Measurements from ENCODE around the gene VEZT.

- TF ChIP-seq EZH2 (IDR thresholded peaks at IDR 0.05; ENCODE audit: low read length, missing control alignments): no peak
- TF ChIP-seq, protein P1, sequence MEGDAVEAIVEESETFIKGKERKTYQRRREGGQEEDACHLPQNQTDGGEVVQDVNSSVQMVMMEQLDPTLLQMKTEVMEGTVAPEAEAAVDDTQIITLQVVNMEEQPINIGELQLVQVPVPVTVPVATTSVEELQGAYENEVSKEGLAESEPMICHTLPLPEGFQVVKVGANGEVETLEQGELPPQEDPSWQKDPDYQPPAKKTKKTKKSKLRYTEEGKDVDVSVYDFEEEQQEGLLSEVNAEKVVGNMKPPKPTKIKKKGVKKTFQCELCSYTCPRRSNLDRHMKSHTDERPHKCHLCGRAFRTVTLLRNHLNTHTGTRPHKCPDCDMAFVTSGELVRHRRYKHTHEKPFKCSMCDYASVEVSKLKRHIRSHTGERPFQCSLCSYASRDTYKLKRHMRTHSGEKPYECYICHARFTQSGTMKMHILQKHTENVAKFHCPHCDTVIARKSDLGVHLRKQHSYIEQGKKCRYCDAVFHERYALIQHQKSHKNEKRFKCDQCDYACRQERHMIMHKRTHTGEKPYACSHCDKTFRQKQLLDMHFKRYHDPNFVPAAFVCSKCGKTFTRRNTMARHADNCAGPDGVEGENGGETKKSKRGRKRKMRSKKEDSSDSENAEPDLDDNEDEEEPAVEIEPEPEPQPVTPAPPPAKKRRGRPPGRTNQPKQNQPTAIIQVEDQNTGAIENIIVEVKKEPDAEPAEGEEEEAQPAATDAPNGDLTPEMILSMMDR (conservative IDR thresholded peaks at IDR 0.05 in 1 of 2, IDR thresholded peaks at IDR 0.05 in 1 of 2; ENCODE audit: low read depth in 1 of 2, low read length in 2 of 2): no peak
Observed at GRCh38 chr12:95349291-95349690, 131.7 kb downstream of the VEZT start.
